ENCODE data around the gene SAMHD1. TPM values are rescaled to one million over a fixed set of nuclear protein-coding genes. Genes with fewer than 3 reads are reported as not detected.

SAMHD1 gene
- polyA plus RNA-seq, 1 of the 3 experiments (the other 2 are of a cell fraction): 5.9 TPM

DNA sequence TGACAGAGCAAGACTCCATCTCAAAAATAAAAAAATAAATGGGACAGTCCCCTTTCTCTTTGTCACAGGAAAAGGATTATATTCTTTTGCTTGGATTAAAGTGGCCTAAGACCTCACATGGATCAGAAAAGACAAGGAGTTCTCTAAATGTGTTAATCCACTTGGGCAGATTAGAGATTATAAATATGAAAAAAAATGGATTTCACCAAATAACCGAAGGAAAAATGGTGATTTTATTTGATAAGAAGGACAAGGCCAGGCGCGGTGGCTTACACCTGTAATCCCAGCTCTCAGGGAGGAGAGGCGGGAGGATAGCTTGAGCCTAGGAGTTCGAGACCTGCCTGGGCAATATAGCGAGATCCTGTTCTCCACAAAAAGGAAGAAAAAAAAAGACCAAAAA is 21.8 kb downstream of the SAMHD1 start:
- no peaks in the 10 kb centered on the region for H3K36me3 ChIP-seq (replicated peaks in 1 of 2; ENCODE audit: control insufficient read depth in 1 of 2, insufficient read depth in 2 of 2, low read length in 1 of 2)
- no peaks in the 10 kb centered on the region for H3K27me3 ChIP-seq (ENCODE audit: insufficient read depth)
- H4K20me1 ChIP-seq (ENCODE audit: insufficient read depth): no peaks in the 10 kb centered on the region
- H2AFZ ChIP-seq (ENCODE audit: low read depth): no peak overlapping the region
- TF ChIP-seq GABPA (IDR thresholded peaks at IDR 0.05; ENCODE audit: low read depth) (no peak), EP300 (IDR thresholded peaks at IDR 0.05; ENCODE audit: borderline replicate concordance in 1 of 2, low read depth in 1 of 2, low read length in 1 of 2) (no peak), FOSL2 (IDR thresholded peaks at IDR 0.05; ENCODE audit: borderline replicate concordance, low read depth) (no peak), SMC3 (IDR thresholded peaks at IDR 0.05; ENCODE audit: low read depth, low read length) (no peak), RAD21 (IDR thresholded peaks at IDR 0.05; ENCODE audit: low read length) (no peak), EZH2phosphoT487 (IDR thresholded peaks at IDR 0.05; ENCODE audit: borderline replicate concordance, low read depth) (no peak), SIN3A (IDR thresholded peaks at IDR 0.05; ENCODE audit: borderline replicate concordance, low read depth, low read length) (no peak), ELF1 (IDR thresholded peaks at IDR 0.05) (no peak), GATA2 (CRISPR knock-in tag; IDR thresholded peaks at IDR 0.05) (no peak), RFX5 (IDR thresholded peaks at IDR 0.05; ENCODE audit: low read length) (no peak)
- TF ChIP-seq, protein P1, sequence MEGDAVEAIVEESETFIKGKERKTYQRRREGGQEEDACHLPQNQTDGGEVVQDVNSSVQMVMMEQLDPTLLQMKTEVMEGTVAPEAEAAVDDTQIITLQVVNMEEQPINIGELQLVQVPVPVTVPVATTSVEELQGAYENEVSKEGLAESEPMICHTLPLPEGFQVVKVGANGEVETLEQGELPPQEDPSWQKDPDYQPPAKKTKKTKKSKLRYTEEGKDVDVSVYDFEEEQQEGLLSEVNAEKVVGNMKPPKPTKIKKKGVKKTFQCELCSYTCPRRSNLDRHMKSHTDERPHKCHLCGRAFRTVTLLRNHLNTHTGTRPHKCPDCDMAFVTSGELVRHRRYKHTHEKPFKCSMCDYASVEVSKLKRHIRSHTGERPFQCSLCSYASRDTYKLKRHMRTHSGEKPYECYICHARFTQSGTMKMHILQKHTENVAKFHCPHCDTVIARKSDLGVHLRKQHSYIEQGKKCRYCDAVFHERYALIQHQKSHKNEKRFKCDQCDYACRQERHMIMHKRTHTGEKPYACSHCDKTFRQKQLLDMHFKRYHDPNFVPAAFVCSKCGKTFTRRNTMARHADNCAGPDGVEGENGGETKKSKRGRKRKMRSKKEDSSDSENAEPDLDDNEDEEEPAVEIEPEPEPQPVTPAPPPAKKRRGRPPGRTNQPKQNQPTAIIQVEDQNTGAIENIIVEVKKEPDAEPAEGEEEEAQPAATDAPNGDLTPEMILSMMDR (IDR thresholded peaks at IDR 0.05): no peak
- TF ChIP-seq, protein P2, sequence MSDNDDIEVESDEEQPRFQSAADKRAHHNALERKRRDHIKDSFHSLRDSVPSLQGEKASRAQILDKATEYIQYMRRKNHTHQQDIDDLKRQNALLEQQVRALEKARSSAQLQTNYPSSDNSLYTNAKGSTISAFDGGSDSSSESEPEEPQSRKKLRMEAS (IDR thresholded peaks at IDR 0.05; ENCODE audit: low read depth): no peak
- TF ChIP-seq, protein P3, sequence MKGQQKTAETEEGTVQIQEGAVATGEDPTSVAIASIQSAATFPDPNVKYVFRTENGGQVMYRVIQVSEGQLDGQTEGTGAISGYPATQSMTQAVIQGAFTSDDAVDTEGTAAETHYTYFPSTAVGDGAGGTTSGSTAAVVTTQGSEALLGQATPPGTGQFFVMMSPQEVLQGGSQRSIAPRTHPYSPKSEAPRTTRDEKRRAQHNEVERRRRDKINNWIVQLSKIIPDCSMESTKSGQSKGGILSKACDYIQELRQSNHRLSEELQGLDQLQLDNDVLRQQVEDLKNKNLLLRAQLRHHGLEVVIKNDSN (IDR thresholded peaks at IDR 0.05; ENCODE audit: borderline replicate concordance, low read depth): no peak
- TF ChIP-seq, protein P4, sequence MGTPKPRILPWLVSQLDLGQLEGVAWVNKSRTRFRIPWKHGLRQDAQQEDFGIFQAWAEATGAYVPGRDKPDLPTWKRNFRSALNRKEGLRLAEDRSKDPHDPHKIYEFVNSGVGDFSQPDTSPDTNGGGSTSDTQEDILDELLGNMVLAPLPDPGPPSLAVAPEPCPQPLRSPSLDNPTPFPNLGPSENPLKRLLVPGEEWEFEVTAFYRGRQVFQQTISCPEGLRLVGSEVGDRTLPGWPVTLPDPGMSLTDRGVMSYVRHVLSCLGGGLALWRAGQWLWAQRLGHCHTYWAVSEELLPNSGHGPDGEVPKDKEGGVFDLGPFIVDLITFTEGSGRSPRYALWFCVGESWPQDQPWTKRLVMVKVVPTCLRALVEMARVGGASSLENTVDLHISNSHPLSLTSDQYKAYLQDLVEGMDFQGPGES (IDR thresholded peaks at IDR 0.05; ENCODE audit: low read depth, low read length): no peak
- H3K4me3 ChIP-seq (ENCODE audit: low read depth in 2 of 2, low read length in 1 of 2): no peak overlapping the region
- H3K4me1 ChIP-seq (ENCODE audit: control insufficient read depth in 1 of 2, insufficient read depth in 2 of 2, low read depth in 1 of 2, low read length in 1 of 2): no peaks in the 10 kb centered on the region
- H3K9me2 ChIP-seq: no peaks in the 10 kb centered on the region
- no peaks in the 10 kb centered on the region for H3F3A ChIP-seq (replicated peaks; ENCODE audit: insufficient read depth)
- CTCF ChIA-PET: no interaction called here
- 97% methylated on average over 6 of the region's 6 CpGs for WGBS (ENCODE audit: low lambda C conversion rate)
- H3K9me3 ChIP-seq: no peaks in the 10 kb centered on the region
- no peak overlapping the region for H3K4me2 ChIP-seq
- no peak overlapping the region for H3K27ac ChIP-seq (ENCODE audit: low read depth in 2 of 2, low read length in 1 of 2)
- DNase-seq: no peak
- H3K9ac ChIP-seq: no peak overlapping the region
- POLR2A ChIA-PET: no interaction called here
- H3K79me2 ChIP-seq (ENCODE audit: insufficient read depth): no peaks in the 10 kb centered on the region

DNA sequence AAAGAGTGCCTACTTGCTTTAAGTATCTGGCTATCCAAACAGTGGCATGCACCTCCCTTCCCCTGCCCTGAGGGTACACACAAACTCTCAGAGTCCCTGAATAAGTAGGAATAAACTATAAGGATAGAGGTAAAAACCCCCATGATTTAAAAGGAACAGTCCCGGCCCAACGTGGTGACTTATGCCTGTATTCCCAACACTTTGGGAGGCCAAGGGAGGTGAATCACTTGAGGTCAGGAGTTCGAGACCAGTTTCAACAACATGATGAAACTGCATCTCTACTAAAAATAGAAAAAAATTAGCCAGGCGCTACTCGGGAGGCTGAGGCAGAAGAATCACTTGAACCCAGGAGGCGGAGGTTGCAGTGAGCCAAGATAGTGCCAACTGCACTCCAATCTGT is 22.2 kb downstream of the SAMHD1 start:
- no peaks in the 10 kb centered on the region for H3K9me2 ChIP-seq
- no peaks in the 10 kb centered on the region for H3K36me3 ChIP-seq (replicated peaks in 1 of 2; ENCODE audit: control insufficient read depth in 1 of 2, insufficient read depth in 2 of 2, low read length in 1 of 2)
- no peaks in the 10 kb centered on the region for H4K20me1 ChIP-seq (ENCODE audit: insufficient read depth)
- no peak for DNase-seq
- H3K27ac ChIP-seq (ENCODE audit: low read depth in 2 of 2, low read length in 1 of 2): no peak overlapping the region
- H2AFZ ChIP-seq (ENCODE audit: low read depth): no peak overlapping the region
- no peaks in the 10 kb centered on the region for H3F3A ChIP-seq (replicated peaks; ENCODE audit: insufficient read depth)
- H3K79me2 ChIP-seq (ENCODE audit: insufficient read depth): no peaks in the 10 kb centered on the region
- 72% methylated on average over 6 of the region's 6 CpGs for WGBS (ENCODE audit: low lambda C conversion rate)
- POLR2A ChIA-PET: no interaction called here
- no peak overlapping the region for H3K9ac ChIP-seq
- no peak overlapping the region for H3K4me3 ChIP-seq (ENCODE audit: low read depth in 2 of 2, low read length in 1 of 2)
- no peaks in the 10 kb centered on the region for H3K9me3 ChIP-seq
- H3K4me1 ChIP-seq (ENCODE audit: control insufficient read depth in 1 of 2, insufficient read depth in 2 of 2, low read depth in 1 of 2, low read length in 1 of 2): no peaks in the 10 kb centered on the region
- TF ChIP-seq RXRA (IDR thresholded peaks at IDR 0.05; ENCODE audit: borderline replicate concordance, low read depth): peak; percentile 47; the same call in 1 of the 2 replicates
- TF ChIP-seq, protein P4 (IDR thresholded peaks at IDR 0.05; ENCODE audit: low read depth, low read length): no peak
- H3K4me2 ChIP-seq: no peak overlapping the region
- CTCF ChIA-PET: no interaction called here
- H3K27me3 ChIP-seq (ENCODE audit: insufficient read depth): no peaks in the 10 kb centered on the region
